ENCODE results near the gene TIMM21. TPM values are rescaled to one million over a fixed set of nuclear protein-coding genes. Genes with fewer than 3 reads are reported as not detected.

Gene TIMM21
- total RNA-seq, 6 experiments from 2014 or later, result 17.4 to 38.4 (median 20.6) TPM

- Histone ChIP-seq H3K9me3 (no peaks in the 10 kb centered on the region), H3K36me3 (no peaks in the 10 kb centered on the region), H3K27ac (no peak overlapping the region), H3K27me3 (no peaks in the 10 kb centered on the region), H3K4me3 (no peak overlapping the region), H3K4me1 (no peaks in the 10 kb centered on the region)
- 46% methylated on average over 1 of the region's 1 CpG for WGBS (ENCODE audit: insufficient coverage, low coverage, low lambda C conversion rate, missing lambda C conversion rate)
- TF ChIP-seq POLR2A (IDR thresholded peaks at IDR 0.05), result no peak
- no peak for TF ChIP-seq CTCF (IDR thresholded peaks at IDR 0.05)
- intact Hi-C loops (cut with DNase I), result loop anchor here in 1 of 2 donors (10.0 kb wide), 1 partner anchor 60 kb away; no protein-coding TSS in a partner anchor
- ATAC-seq (no peak), DNase-seq (no peak)
Measured at GRCh38 chr18:74124642-74125041, 23.7 kb upstream of the TIMM21 start.

DNA sequence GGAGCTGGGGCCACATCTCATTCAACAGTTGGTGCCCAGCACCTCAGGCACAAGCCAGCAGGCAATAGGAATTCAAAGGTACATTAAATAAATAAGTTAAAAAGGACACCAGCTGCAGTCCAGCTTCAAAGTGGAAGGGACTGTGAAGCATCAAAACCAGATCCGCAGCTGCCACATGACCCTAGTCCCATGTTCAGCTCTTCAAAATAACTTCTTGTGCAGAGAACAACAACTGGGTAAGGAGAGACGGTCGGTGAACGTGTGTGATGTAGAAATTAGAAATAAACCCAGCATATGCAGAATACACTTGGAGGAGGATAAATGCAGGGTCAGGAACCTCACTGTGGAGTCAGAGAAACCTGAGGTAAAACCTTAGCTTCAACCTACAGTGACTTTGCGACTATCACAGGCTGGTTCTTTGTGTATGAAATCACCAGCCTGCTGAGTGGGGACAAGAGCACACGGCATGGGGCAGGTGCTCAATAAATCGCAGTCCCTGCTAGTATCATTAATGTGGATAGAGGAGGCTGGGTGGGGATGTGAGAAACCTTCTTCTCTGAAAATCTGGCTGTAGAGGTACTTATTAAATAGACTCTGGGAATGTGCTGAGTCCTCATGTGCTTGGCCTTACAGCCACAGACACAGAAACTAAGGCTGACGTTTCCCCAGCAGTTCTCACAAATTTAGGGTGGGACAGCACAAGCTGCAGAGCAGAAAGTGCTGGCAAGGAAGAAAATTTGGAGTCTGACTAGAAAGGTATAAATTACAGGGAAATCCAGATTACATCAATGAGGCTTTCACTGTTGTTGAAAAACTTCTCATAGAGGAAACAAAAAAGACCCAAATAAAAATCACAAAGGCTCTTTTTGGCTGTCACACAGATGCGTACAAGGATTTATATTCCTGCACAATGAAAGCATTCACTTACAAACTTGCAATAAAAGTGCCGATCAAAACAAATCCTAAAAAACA is 21.4 kb upstream of the TIMM21 start:
- 64% methylated on average over 10 of the region's 10 CpGs for WGBS (ENCODE audit: insufficient coverage, low coverage, low lambda C conversion rate, missing lambda C conversion rate)
- no peak overlapping the region for H3K4me3 ChIP-seq
- no peaks in the 10 kb centered on the region for H3K9me3 ChIP-seq
- intact Hi-C loops (cut with DNase I), result loop anchor here in 1 of 2 donors (10.0 kb wide), 1 partner anchor 58 kb away; no protein-coding TSS in a partner anchor
- ATAC-seq (no peak), DNase-seq (no peak)
- TF ChIP-seq CTCF (IDR thresholded peaks at IDR 0.05) (no peak), POLR2A (IDR thresholded peaks at IDR 0.05) (no peak)
- no peak overlapping the region for H3K27ac ChIP-seq
- H3K4me1 ChIP-seq, result no peaks in the 10 kb centered on the region
- H3K36me3 ChIP-seq, result no peaks in the 10 kb centered on the region
- no peaks in the 10 kb centered on the region for H3K27me3 ChIP-seq

DNA sequence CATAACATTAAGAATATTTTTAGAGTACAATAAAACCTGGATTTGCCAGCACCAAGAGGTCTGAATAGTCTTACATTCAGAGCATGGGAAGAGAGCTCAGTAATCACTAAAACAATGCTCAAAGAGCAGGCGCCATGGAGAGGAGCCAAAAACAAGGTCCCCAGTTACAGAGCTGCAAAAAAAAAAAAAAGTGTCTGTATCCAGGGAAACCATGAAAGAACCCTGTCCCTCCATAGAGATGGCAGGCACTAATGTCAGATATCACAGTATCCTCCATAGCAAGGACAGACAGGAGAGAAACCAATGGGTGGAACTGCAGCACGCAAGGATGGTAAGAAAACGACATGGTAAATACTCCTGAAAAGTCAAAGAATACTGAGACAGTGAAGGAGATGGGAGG is 20.2 kb upstream of the TIMM21 start:
- H3K9me3 ChIP-seq, result no peaks in the 10 kb centered on the region
- H3K4me3 ChIP-seq, result no peak overlapping the region
- H3K4me1 ChIP-seq, result no peaks in the 10 kb centered on the region
- H3K27me3 ChIP-seq, result no peaks in the 10 kb centered on the region
- no peak for DNase-seq
- TF ChIP-seq POLR2A (IDR thresholded peaks at IDR 0.05) (no peak), CTCF (IDR thresholded peaks at IDR 0.05) (no peak)
- no peak overlapping the region for H3K27ac ChIP-seq
- H3K36me3 ChIP-seq, result no peaks in the 10 kb centered on the region
- 61% methylated on average over 3 of the region's 3 CpGs for WGBS (ENCODE audit: insufficient coverage, low coverage, low lambda C conversion rate, missing lambda C conversion rate)
- intact Hi-C loops (cut with DNase I), result loop anchor here in 1 of 2 donors (10.0 kb wide), 1 partner anchor 57 kb away; no protein-coding TSS in a partner anchor
- no peak for ATAC-seq

GRCh38 chr18:74131124-74131523 is 17.2 kb upstream of the TIMM21 start:
- WGBS (ENCODE audit: insufficient coverage, low coverage, low lambda C conversion rate, missing lambda C conversion rate), result 76% methylated on average over 3 of the region's 3 CpGs
- Histone ChIP-seq H3K36me3 (no peaks in the 10 kb centered on the region), H3K27me3 (no peaks in the 10 kb centered on the region), H3K27ac (no peak overlapping the region), H3K4me1 (no peaks in the 10 kb centered on the region), H3K4me3 (no peak overlapping the region), H3K9me3 (no peaks in the 10 kb centered on the region)
- intact Hi-C loops (cut with DNase I), result no loop called here
- no peak for TF ChIP-seq CTCF (IDR thresholded peaks at IDR 0.05)
- no peak for TF ChIP-seq POLR2A (IDR thresholded peaks at IDR 0.05)
- no peak for ATAC-seq
- no peak for DNase-seq

Measured in right lobe of liver (tissue), 6 donors.